ENCODE measurements around the gene CSF3R. TPM values are rescaled to one million over a fixed set of nuclear protein-coding genes. Genes with fewer than 3 reads are reported as not detected.

CSF3R gene
- total RNA-seq = not detected

- Mint-ChIP-seq H3K4me3 (peak within 1 kb of the TSS; percentile 1), H3K27ac (no peak within 1 kb of the TSS), H3K36me3 (no peaks in the 10 kb centered on the region), H3K4me1 (peaks cover 14% of the 10 kb centered on the region), H3K9me3 (ENCODE audit: low read depth) (no peaks in the 10 kb centered on the region), H3K27me3 (peaks cover 34% of the 10 kb centered on the region)
- ATAC-seq (no peak), DNase-seq (no peak)
- CTCF ChIA-PET = interaction anchor here (0.7 to 3.0 kb wide), 2 partner anchors 11 to 34 kb away, joined by 3 to 9 read pairs; no protein-coding TSS in a partner anchor
These were observed at the start of gene CSF3R for GRCh38 chr1:36482724-36483388. CSF3R (minus strand) TSS chr1:36482913; CDS start chr1:36479496, 3,417 bp downstream.

DNA sequence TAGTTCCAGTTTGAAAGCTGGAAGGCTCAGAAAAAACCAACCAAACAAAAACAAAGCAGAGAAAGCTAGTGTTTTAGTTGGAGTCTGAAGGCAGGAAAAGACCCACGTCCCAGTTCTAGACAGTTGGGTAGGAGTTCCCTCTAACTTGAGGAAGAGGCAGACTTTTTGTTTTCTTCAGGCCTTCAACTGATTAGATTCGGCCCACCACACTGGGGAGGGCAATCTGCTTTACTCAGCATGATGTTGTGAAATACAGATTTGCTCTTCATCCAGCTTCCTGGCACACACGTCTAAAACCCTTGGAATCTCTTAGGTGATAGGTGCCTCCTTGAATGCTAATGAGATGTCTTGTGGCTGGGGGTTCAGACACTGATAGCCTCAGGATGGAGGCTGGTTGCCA lies 49.1 kb upstream of the CSF3R start:
- Mint-ChIP-seq H3K27ac (no peak overlapping the region), H3K4me3 (no peak overlapping the region), H3K9me3 (ENCODE audit: low read depth) (no peaks in the 10 kb centered on the region), H3K27me3 (peaks cover 34% of the 10 kb centered on the region), H3K36me3 (no peaks in the 10 kb centered on the region), H3K4me1 (no peaks in the 10 kb centered on the region)
- no peak for DNase-seq
- CTCF ChIA-PET = interaction anchor here (1.5 kb wide), 1 partner anchor 16 kb away, joined by 4 read pairs; no protein-coding TSS in a partner anchor
- ATAC-seq = no peak

DNA sequence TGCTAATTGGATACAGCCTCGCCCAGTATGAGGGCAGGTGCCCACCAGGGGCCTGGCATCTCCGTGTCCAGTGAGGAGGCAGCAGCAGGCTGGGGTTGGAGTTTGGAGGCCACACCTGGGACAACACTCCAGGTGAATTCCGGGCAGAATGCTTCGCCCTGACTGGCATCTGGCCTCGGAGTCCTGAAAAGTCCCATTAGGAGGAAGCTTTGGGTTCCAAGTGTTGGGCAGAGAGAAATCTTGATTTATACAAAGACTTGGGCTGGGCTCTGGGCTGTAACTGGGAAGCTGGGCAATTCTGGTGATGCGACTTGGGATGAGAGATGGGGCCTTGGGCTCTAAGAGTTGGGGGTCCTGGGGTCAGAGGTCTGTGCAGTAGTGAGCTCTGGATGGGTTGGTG lies 48.1 kb upstream of the CSF3R start:
- Mint-ChIP-seq H3K9me3 (ENCODE audit: low read depth) (no peaks in the 10 kb centered on the region), H3K27me3 (peaks cover 25% of the 10 kb centered on the region), H3K4me1 (no peaks in the 10 kb centered on the region), H3K4me3 (no peak overlapping the region), H3K27ac (no peak overlapping the region), H3K36me3 (no peaks in the 10 kb centered on the region)
- DNase-seq (peak; percentile 29), ATAC-seq (no peak)
- CTCF ChIA-PET = interaction anchor here (1.4 kb wide), 1 partner anchor 14 kb away, joined by 6 read pairs; no protein-coding TSS in a partner anchor

DNA sequence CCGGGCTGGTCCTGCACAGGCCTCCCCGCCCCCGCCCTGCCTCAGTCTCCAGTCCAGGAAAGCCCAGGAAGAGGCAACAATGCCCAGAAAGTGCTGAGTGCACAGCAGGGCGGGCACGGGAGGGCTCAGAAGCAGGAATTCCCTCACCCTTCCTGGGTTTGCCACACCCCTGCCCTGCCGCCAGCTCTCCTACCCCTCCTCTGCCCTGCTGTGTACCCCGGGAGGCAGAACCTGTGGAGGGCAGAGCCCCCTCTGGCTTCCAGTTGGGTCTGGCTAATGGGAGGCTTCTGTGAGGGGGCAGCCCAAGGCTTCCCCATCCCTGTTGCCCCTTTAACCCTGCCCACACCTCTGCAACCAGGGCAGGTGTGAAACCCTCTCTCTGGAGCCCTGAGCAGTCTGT lies 47.5 kb upstream of the CSF3R start:
- Mint-ChIP-seq H3K36me3 (no peaks in the 10 kb centered on the region), H3K9me3 (ENCODE audit: low read depth) (no peaks in the 10 kb centered on the region), H3K27ac (no peak overlapping the region), H3K4me3 (no peak overlapping the region), H3K4me1 (no peaks in the 10 kb centered on the region), H3K27me3 (peaks cover 21% of the 10 kb centered on the region)
- CTCF ChIA-PET = interaction anchor here (1.4 kb wide), 1 partner anchor 14 kb away, joined by 6 read pairs; no protein-coding TSS in a partner anchor
- DNase-seq (no peak), ATAC-seq (no peak)

GRCh38 chr1:36529769-36530260 lies 47.1 kb upstream of the CSF3R start:
- no peak overlapping the region for H3K27ac Mint-ChIP-seq
- no peaks in the 10 kb centered on the region for H3K36me3 Mint-ChIP-seq
- no peak overlapping the region for H3K4me3 Mint-ChIP-seq
- no peaks in the 10 kb centered on the region for H3K9me3 Mint-ChIP-seq (ENCODE audit: low read depth)
- H3K27me3 Mint-ChIP-seq = peaks cover 18% of the 10 kb centered on the region
- no peaks in the 10 kb centered on the region for H3K4me1 Mint-ChIP-seq
- DNase-seq (peak; percentile 31), ATAC-seq (no peak)
- CTCF ChIA-PET = interaction anchor here (1.4 kb wide), 1 partner anchor 13 kb away, joined by 6 read pairs; no protein-coding TSS in a partner anchor

- ATAC-seq = no peak
These were observed 45.9 kb upstream of the CSF3R start for GRCh38 chr1:36528361-36529349.

DNA sequence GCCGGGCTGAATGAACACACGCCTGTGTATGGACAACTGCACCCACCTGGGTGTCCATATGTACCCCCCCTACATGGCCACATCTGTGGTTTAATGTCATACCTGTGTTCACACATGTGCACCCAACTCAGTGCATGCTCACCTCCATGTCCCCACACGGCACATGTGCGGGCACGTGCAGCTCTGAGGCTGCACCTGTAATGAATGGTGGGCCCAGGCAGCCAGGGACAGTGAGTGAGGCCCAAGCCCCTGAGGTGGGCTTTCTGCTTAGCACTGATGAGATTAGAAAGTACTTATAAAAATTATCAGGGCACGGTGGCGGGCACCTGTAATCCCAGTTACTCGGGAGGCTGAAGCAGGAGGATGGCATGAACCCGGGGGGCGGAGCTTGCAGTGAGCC lies 42.5 kb upstream of the CSF3R start:
- Mint-ChIP-seq H3K27ac (no peak overlapping the region), H3K4me1 (peaks cover 15% of the 10 kb centered on the region), H3K27me3 (no peaks in the 10 kb centered on the region), H3K4me3 (no peak overlapping the region), H3K9me3 (ENCODE audit: low read depth) (no peaks in the 10 kb centered on the region), H3K36me3 (no peaks in the 10 kb centered on the region)
- CTCF ChIA-PET = no interaction called here
- DNase-seq = peak; percentile 27
- ATAC-seq = no peak

More at GRCh38 chr1:36528361-36529349, 45.9 kb upstream of the CSF3R start:
- Mint-ChIP-seq H3K4me1 (peaks cover 11% of the 10 kb centered on the region), H3K36me3 (no peaks in the 10 kb centered on the region), H3K27ac (no peak overlapping the region), H3K9me3 (ENCODE audit: low read depth) (no peaks in the 10 kb centered on the region), H3K27me3 (peaks cover 10% of the 10 kb centered on the region), H3K4me3 (no peak overlapping the region)
- DNase-seq = peak; percentile 39
- CTCF ChIA-PET = interaction anchor here (1.0 kb wide), 1 partner anchor 12 kb away, joined by 3 read pairs; no protein-coding TSS in a partner anchor

DNA sequence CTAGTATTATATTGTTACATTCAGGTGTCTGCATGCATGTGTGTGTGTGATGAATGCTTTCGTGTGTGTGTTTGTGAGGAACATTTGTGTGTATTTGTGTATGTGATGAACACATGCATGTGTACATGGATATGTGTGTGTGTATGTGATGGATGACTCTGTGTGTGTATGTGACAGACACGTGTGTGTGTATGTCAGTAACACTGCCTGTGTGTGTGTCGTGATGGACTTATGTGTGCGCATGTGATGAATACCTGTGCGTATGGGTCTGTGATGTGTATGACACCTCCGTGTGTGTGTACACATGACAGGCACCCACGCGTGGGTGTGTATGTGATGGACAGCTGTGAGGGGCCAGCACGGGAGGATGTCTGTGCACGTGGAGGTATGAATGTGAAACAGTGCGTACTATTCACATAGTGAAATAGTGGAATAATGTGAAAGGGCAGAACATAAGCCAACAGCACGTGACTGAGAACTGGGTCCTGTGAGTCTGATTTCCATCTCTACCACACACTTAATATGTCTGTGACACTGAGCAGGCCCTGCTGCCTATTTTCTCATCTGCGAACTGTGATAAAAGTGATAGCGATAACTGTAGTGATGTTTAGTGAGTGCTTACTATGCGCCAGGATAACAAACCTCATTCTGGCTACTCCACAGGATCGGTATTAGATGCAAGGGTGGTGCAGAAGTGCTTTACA lies 41.8 kb upstream of the CSF3R start:
- Mint-ChIP-seq H3K36me3 (no peaks in the 10 kb centered on the region), H3K27me3 (no peaks in the 10 kb centered on the region), H3K4me1 (peaks cover 15% of the 10 kb centered on the region), H3K9me3 (ENCODE audit: low read depth) (no peaks in the 10 kb centered on the region), H3K4me3 (peak overlapping the region; percentile 33), H3K27ac (peak overlapping the region; percentile 54)
- no peak for ATAC-seq
- DNase-seq = peak; percentile 37
- CTCF ChIA-PET = no interaction called here

- peak; percentile 60 for ATAC-seq
- Mint-ChIP-seq H3K9me3 (ENCODE audit: low read depth) (no peaks in the 10 kb centered on the region), H3K4me1 (peaks cover 15% of the 10 kb centered on the region), H3K36me3 (no peaks in the 10 kb centered on the region), H3K27ac (peak overlapping the region; percentile 54), H3K4me3 (peak overlapping the region; percentile 33), H3K27me3 (no peaks in the 10 kb centered on the region)
- peak; percentile 49 for DNase-seq
- CTCF ChIA-PET = no interaction called here
These were observed 41.1 kb upstream of the CSF3R start for GRCh38 chr1:36523850-36524249.

DNA sequence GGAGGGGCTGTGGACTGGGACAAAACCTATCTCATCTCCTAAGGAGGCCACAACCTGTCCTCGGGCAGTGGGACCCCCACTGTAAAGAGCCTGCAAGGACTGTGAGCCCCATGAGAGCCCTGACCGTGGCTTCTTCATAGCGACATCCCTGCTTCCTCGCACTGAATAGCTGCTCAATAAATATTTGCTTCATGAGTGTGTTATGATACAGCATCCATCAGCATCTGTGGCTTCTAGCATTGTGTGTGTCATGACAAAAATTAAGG lies 40.5 kb upstream of the CSF3R start:
- no peak overlapping the region for H3K27ac Mint-ChIP-seq
- peaks cover 15% of the 10 kb centered on the region for H3K4me1 Mint-ChIP-seq
- no peaks in the 10 kb centered on the region for H3K36me3 Mint-ChIP-seq
- CTCF ChIA-PET = no interaction called here
- ATAC-seq (no peak), DNase-seq (peak; percentile 26)
- no peak overlapping the region for H3K4me3 Mint-ChIP-seq
- H3K9me3 Mint-ChIP-seq (ENCODE audit: low read depth) = no peaks in the 10 kb centered on the region
- no peaks in the 10 kb centered on the region for H3K27me3 Mint-ChIP-seq

DNA sequence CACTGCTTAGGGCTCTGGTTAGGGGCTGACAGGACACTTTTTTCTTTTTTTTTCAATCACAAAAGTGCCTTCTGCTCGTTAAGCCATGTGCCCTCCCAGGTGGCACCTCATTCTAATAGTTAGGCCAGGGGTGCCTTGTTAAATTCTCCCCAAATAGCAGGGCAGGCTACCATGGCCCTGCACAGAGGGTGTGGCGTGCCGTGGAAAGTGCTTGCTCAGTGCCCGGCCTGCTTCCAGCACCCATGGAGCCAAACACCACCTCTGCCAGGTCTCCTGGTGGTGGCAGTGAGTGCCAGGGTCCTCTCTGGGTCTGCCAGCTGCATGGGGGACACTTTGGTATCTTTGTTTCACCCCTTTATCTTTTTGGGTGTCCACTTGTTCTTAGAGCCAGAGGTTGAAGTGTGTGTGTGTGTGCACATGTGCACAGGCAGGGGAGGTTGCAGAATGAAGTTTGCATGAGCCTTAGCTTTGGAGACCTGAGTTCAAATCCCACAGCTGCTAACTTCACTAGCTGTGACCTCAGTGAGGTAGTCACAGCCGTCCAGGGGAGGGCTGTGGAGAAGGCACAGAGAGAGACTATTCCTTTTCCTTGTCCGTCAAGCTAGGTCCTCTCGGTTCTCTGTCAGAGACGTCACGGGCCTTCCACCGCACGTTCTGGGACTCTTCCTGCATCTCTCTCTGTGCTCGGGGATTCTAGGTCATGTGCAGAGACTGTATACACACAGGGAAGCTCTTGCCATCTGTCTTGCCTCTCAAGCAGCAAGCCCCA lies 39.9 kb upstream of the CSF3R start:
- Mint-ChIP-seq H3K27me3 (no peaks in the 10 kb centered on the region), H3K4me1 (peaks cover 15% of the 10 kb centered on the region), H3K4me3 (no peak overlapping the region), H3K9me3 (ENCODE audit: low read depth) (no peaks in the 10 kb centered on the region), H3K27ac (peak overlapping the region; percentile 23), H3K36me3 (no peaks in the 10 kb centered on the region)
- peak; percentile 31 for DNase-seq
- CTCF ChIA-PET = no interaction called here
- no peak for ATAC-seq

DNA sequence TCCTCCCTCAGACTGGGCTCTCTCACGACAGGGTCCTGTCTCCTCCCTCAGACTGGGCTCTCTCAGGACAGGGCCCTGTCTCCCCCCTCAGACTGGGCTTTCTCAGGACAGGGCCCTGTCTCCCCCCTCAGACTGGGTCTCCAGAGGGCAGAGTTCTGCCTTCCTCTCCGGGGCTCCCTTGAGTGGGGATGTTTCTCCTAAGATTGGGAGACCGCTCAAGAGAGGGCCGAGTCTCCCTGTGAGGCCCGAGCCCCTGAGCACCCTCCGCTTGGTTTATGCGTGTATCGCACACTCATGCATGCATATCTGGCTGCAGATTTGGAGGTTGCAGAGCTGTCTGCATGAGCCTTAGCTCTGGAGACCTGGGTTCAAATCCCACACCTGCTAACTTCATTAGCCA lies 39.3 kb upstream of the CSF3R start:
- Mint-ChIP-seq H3K4me1 (peaks cover 15% of the 10 kb centered on the region), H3K4me3 (no peak overlapping the region), H3K9me3 (ENCODE audit: low read depth) (no peaks in the 10 kb centered on the region), H3K36me3 (no peaks in the 10 kb centered on the region), H3K27me3 (no peaks in the 10 kb centered on the region), H3K27ac (no peak overlapping the region)
- ATAC-seq (no peak), DNase-seq (peak; percentile 4)
- CTCF ChIA-PET = no interaction called here

Measured in activated CD8-positive, alpha-beta memory T cell treated with anti-CD3 and anti-CD28 coated beads, Interleukin-2, amount 10 ng/mL, durations not matched to agents 7 days and 5 days (primary cell).